ENCODE data around the gene KDM4C. TPM values are rescaled to one million over a fixed set of nuclear protein-coding genes. Genes with fewer than 3 reads are reported as not detected.

The KDM4C gene
- total and polyA plus RNA-seq, 11 donors: 4.4 to 19.9 (median 13.3) TPM

DNA sequence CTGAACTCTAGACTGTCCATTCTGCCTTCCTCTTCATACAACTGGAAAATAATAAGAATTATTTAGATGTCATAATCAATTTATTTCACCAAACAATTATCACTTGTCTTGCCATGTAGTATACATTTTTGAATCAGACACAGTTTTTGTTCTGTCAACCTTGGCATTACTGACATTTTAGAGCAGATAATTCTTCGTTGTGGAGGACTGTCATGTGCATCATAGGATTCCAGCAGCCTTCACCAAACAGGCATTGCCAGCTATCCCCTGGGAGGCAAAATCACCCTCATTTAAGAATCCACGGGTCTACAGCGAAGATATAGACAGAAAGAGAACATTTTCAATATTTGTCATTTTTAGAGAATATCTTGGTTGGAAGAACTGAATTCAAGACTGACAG, 293.9 kb downstream of the KDM4C start:
- peaks cover 0 to 55% (median 33%) of the 10 kb centered on the region in 9 donors for H3K36me3 ChIP-seq
- TF ChIP-seq, protein P1, sequence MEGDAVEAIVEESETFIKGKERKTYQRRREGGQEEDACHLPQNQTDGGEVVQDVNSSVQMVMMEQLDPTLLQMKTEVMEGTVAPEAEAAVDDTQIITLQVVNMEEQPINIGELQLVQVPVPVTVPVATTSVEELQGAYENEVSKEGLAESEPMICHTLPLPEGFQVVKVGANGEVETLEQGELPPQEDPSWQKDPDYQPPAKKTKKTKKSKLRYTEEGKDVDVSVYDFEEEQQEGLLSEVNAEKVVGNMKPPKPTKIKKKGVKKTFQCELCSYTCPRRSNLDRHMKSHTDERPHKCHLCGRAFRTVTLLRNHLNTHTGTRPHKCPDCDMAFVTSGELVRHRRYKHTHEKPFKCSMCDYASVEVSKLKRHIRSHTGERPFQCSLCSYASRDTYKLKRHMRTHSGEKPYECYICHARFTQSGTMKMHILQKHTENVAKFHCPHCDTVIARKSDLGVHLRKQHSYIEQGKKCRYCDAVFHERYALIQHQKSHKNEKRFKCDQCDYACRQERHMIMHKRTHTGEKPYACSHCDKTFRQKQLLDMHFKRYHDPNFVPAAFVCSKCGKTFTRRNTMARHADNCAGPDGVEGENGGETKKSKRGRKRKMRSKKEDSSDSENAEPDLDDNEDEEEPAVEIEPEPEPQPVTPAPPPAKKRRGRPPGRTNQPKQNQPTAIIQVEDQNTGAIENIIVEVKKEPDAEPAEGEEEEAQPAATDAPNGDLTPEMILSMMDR (IDR thresholded peaks at IDR 0.05): no peak
- no peak for TF ChIP-seq POLR2A (IDR thresholded peaks at IDR 0.05)
- no peaks in the 10 kb centered on the region for H3K9me3 ChIP-seq
- H3K4me3 ChIP-seq: no peak overlapping the region
- H3K4me1 ChIP-seq: peaks cover 0 to 8% (median 0%) of the 10 kb centered on the region in 12 donors
- H3K27me3 ChIP-seq: no peaks in the 10 kb centered on the region
- H3K27ac ChIP-seq: no peak overlapping the region
- DNase-seq: no peak
- WGBS, 4 donors: 75 to 84% (median 80%) methylated on average over 3 of the region's 3 CpGs
- intact Hi-C loops (cut with DNase I): loop anchor here in 9 of 10 donors (2.0 to 10.0 kb wide), 5 partner anchors 183 to 486 kb away; no protein-coding TSS in a partner anchor
- no peak for ATAC-seq

DNA sequence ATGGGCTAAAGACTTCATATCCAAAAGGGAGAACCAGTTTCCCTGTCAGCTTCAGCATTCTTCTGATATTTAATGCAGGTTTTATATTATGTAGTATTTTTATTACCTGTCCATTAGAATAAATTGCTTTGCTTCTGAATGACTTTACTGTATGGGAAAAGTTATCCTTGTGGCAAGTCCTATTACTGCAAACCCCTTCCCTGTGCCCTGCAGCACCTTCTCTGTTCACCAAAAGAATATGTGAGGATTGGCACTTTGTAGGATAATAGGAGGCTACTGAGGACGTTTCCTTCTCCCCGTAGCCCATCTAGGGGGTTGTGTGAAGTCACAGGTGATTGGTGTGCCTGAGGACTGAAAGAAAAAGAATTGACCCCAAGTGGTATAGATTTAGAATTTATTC, 296.1 kb downstream of the KDM4C start:
- DNase-seq (no peak), ATAC-seq (no peak)
- H3K27ac ChIP-seq: no peak overlapping the region
- intact Hi-C loops (cut with DNase I): loop anchor here in 9 of 10 donors (2.0 to 10.0 kb wide), 5 partner anchors 181 to 483 kb away; no protein-coding TSS in a partner anchor
- peaks cover 0 to 8% (median 0%) of the 10 kb centered on the region in 12 donors for H3K4me1 ChIP-seq
- no peaks in the 10 kb centered on the region for H3K27me3 ChIP-seq
- 49 to 67% (median 50%) methylated on average over 2 of the region's 2 CpGs for WGBS, 4 donors
- H3K9me3 ChIP-seq: no peaks in the 10 kb centered on the region
- H3K36me3 ChIP-seq: peaks cover 0 to 37% (median 18%) of the 10 kb centered on the region in 9 donors
- TF ChIP-seq, protein P1 (IDR thresholded peaks at IDR 0.05): no peak
- no peak for TF ChIP-seq POLR2A (IDR thresholded peaks at IDR 0.05)
- H3K4me3 ChIP-seq: no peak overlapping the region

DNA sequence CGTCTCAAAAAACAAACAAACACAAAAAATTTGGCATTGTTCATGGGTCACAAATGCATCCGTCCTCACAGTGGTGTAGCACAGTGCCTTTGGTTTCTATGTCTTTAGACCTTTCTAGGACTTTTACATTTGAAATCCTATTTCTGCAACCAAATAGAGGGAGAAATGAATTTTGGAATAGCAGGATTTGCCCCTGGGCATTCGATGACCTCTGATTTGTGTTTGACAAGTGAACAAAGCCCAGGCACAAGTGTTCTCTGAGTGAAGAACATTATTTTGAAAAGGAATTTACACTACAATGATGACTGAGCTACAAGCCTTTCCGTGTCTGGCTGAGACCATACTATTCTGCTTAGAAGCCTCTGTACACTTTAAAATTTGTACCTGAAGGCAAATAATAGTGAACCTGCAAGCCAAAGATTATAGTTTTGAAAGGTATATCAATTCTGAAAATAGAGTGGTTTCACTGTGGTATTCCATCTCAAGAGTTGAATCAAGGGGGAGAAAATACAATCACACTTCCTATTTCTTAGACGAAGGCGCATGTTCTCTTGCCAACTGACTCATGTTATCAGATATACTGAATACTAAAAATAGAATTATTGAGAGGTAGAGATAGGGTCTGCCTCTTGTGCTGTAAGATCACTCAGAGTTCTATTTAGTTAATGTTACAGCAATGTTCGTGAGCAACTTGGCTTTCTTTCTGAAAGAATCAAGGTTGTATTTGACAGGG, 297.6 kb downstream of the KDM4C start:
- no peak for TF ChIP-seq POLR2A (IDR thresholded peaks at IDR 0.05)
- TF ChIP-seq, protein P1 (IDR thresholded peaks at IDR 0.05): no peak
- no peak overlapping the region for H3K27ac ChIP-seq
- no peaks in the 10 kb centered on the region for H3K27me3 ChIP-seq
- no peak for DNase-seq
- H3K36me3 ChIP-seq: peaks cover 0 to 23% (median 7%) of the 10 kb centered on the region in 9 donors
- intact Hi-C loops (cut with DNase I): loop anchor here in 5 of 10 donors (10.0 kb wide), 2 partner anchors 179 to 479 kb away; no protein-coding TSS in a partner anchor
- no peaks in the 10 kb centered on the region for H3K9me3 ChIP-seq
- ATAC-seq: no peak
- WGBS, 4 donors: 57 to 64% (median 62%) methylated on average over 7 of the region's 7 CpGs
- H3K4me3 ChIP-seq: no peak overlapping the region
- peaks cover 0 to 8% (median 0%) of the 10 kb centered on the region in 12 donors for H3K4me1 ChIP-seq

DNA sequence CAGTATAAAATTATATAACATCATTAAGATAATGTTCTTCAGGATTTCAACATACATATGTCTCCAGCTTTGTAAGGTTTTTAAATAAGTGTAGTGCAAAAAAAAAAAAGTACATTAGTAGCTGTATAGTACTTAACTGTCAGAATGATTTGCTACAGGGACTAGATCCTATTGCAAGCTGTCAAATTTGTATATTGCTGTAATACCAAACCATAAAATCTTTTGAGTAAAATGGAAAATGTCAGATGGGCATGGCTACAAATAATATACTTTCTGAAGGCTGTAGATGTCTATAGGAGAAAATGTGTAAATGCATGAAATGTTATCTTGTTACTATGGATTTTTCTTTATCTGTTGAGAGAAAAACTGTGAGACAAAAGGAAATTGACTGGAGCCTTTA, 298.5 kb downstream of the KDM4C start:
- DNase-seq (no peak), ATAC-seq (no peak)
- no peak overlapping the region for H3K4me3 ChIP-seq
- H3K36me3 ChIP-seq: peaks cover 0 to 14% (median 6%) of the 10 kb centered on the region in 9 donors
- peaks cover 0 to 8% (median 0%) of the 10 kb centered on the region in 12 donors for H3K4me1 ChIP-seq
- H3K27me3 ChIP-seq: no peaks in the 10 kb centered on the region
- H3K27ac ChIP-seq: no peak overlapping the region
- no peaks in the 10 kb centered on the region for H3K9me3 ChIP-seq
- no peak for TF ChIP-seq POLR2A (IDR thresholded peaks at IDR 0.05)
- TF ChIP-seq, protein P1 (IDR thresholded peaks at IDR 0.05): no peak
- intact Hi-C loops (cut with DNase I): loop anchor here in 5 of 10 donors (10.0 kb wide), 2 partner anchors 179 to 479 kb away; no protein-coding TSS in a partner anchor

Measured in heart left ventricle (tissue), 16 donors.